Uterus (tissue), 4 donors: ENCODE data around the gene S1PR4. TPM values are rescaled to one million over a fixed set of nuclear protein-coding genes. Genes with fewer than 3 reads are reported as not detected.

Source experiments
- DNase-seq, 2 donors: peaks; one replicate each; pipeline ENCODE4 v3.0.0-alpha.2; 2019 to 2020
- H3K27ac ChIP-seq, 2 donors: fragments of 200-600 bp; sonication (generic); 1 replicate in 1 of 2; 2 replicates in 1 of 2; pipeline ENCODE4 v1.5.1; 2016 to 2018
- H3K27me3 ChIP-seq, 2 donors: fragments of 200-600 bp; sonication (generic); one replicate each; pipeline ENCODE4 v1.5.1; 2018 to 2019; ENCODE audit warnings: control low read depth in 1 of 2
- H3K36me3 ChIP-seq, 2 donors: fragments of 200-600 bp; sonication (generic); one replicate each; pipeline ENCODE4 v1.5.1; 2019; ENCODE audit warnings: control low read depth in 1 of 2
- H3K4me1 ChIP-seq, 2 donors: fragments of 200-600 bp; sonication (generic); one replicate each; pipeline ENCODE4 v1.5.1; 2018 to 2019; ENCODE audit warnings: control low read depth in 1 of 2
- H3K4me3 ChIP-seq, 2 donors: fragments of 200-600 bp; sonication (generic); 1 replicate in 1 of 2; 2 replicates in 1 of 2; pipeline ENCODE4 v1.5.1; 2018 to 2019; ENCODE audit warnings: mild to moderate bottlenecking in 1 of 2
- H3K9me3 ChIP-seq, 2 donors: fragments of 200-600 bp; sonication (generic); one replicate each; pipeline ENCODE4 v1.5.1; 2019; ENCODE audit warnings: control low read depth in 1 of 2
- POLR2A ChIP-seq, 2 donors: fragments of 450-650 bp; IDR thresholded peaks; one replicate each; pipeline ENCODE4 v1.6.1; 2016; ENCODE audit warnings: antibody characterized with exemption in 2 of 2, mild to moderate bottlenecking in 1 of 2, moderate library complexity in 1 of 2
- intact Hi-C: fragments of 100-400 bp; cut with DNase I; formaldehyde crosslinking; loops from one replicate; pipeline ENCODE4 v1.15.1; 2023; ENCODE audit warnings: low total_unique reads
- total RNA-seq, 4 donors: library from RNA; depleted of rRNA in 3 of 4; stranded (reverse); fragments of >200 nt in 3 of 4; gene quantifications; one replicate each; pipeline versions ENCODE4 v1.1.0 to v1.2.4, GENCODE V29; 2014 to 2023
- TF ChIP-seq, protein P1 (sequence below), 4 experiments: fragments of 200-600 bp in 2 of 4; fragments of 450-650 bp in 2 of 4; sonication (generic) in 2 of 4; IDR thresholded peaks; one replicate each; pipeline ENCODE4 v1.5.1; 2016 to 2019; ENCODE audit warnings: antibody characterized with exemption in 4 of 4, mild to moderate bottlenecking in 2 of 4, moderate library complexity in 1 of 4
- donor health status: DM: yes; HTN: yes; CAD: no.

The S1PR4 gene
- total RNA-seq, 4 donors from 2014 or later: 1.3 to 2.0 TPM; not detected in 2

DNA sequence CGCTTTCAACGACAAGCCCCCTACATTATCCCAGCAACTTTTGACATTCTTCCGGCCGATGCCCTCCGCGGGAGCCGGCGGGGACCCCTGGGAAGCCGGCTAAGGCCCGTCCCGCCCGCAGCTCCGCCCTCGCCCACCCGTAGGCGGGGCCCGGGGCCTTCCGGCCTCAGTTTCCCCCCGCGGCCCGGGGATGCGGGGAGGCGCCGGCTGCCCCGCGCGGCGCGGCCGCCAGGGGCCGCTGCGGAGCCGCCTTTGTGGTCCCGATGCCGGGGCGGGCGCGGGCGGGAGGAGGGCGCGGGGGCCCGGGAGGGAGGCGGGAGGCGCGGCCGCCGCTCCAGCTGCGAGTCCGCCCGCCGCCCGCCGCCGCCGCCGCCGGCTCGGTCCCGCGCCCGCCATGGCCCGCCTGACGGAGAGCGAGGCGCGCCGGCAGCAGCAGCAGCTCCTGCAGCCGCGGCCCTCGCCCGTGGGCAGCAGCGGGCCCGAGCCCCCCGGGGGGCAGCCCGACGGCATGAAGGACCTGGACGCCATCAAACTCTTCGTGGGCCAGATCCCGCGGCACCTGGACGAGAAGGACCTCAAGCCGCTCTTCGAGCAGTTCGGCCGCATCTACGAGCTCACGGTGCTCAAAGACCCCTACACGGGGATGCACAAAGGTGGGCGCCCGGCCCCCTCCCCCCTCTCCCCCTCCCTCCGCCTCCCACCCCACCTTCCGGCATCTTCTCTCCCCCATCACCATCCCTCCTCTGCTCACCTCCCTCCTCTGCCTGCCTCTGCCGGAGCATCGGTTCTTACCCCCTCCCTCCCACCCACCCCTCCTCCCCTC is 46.0 kb downstream of the S1PR4 start, which contains the start of gene CELF5:
Gene CELF5 (plus strand): TSS at position 316 of the 823 bp plus-strand sequence. CDS start 79 bp downstream, at position 395.
- no peak within 1 kb of the TSS for H3K4me3 ChIP-seq
- TF ChIP-seq, protein P1, sequence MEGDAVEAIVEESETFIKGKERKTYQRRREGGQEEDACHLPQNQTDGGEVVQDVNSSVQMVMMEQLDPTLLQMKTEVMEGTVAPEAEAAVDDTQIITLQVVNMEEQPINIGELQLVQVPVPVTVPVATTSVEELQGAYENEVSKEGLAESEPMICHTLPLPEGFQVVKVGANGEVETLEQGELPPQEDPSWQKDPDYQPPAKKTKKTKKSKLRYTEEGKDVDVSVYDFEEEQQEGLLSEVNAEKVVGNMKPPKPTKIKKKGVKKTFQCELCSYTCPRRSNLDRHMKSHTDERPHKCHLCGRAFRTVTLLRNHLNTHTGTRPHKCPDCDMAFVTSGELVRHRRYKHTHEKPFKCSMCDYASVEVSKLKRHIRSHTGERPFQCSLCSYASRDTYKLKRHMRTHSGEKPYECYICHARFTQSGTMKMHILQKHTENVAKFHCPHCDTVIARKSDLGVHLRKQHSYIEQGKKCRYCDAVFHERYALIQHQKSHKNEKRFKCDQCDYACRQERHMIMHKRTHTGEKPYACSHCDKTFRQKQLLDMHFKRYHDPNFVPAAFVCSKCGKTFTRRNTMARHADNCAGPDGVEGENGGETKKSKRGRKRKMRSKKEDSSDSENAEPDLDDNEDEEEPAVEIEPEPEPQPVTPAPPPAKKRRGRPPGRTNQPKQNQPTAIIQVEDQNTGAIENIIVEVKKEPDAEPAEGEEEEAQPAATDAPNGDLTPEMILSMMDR (IDR thresholded peaks at IDR 0.05): peak; percentile 15 to 72 (median 66)
- no peak for TF ChIP-seq POLR2A (IDR thresholded peaks at IDR 0.05)
- no peak within 1 kb of the TSS for H3K27ac ChIP-seq
- H3K36me3 ChIP-seq: no peaks in the 10 kb centered on the region
- intact Hi-C loops: no loop called here
- H3K27me3 ChIP-seq: peaks cover 6 to 11% of the 10 kb centered on the region in 2 donors
- peak in 1 of 2 donors; percentile 38 for DNase-seq
- H3K4me1 ChIP-seq: no peaks in the 10 kb centered on the region
- no peaks in the 10 kb centered on the region for H3K9me3 ChIP-seq

DNA sequence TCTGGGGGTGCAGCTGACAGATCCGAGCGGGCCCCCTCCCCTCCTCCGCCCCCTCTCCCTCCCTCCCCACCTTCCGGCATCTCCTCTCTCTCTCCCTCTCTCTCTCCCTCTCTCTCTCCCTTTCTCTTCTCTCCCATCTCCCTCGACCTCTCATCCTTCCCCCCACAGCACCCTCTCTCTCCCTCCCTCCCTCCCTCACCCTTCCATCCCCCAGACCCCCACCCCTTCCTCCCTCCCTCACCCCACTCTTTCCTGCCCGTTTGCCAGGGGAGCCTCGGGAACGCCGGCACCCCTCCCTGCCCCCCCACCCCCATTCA is 46.6 kb downstream of the S1PR4 start:
- H3K4me1 ChIP-seq: no peaks in the 10 kb centered on the region
- TF ChIP-seq, protein P1 (IDR thresholded peaks at IDR 0.05): no peak
- TF ChIP-seq POLR2A (IDR thresholded peaks at IDR 0.05): no peak
- intact Hi-C loops: no loop called here
- H3K27ac ChIP-seq: no peak overlapping the region
- no peaks in the 10 kb centered on the region for H3K9me3 ChIP-seq
- H3K4me3 ChIP-seq: no peak overlapping the region
- H3K36me3 ChIP-seq: no peaks in the 10 kb centered on the region
- H3K27me3 ChIP-seq: peaks cover 6 to 11% of the 10 kb centered on the region in 2 donors
- DNase-seq: no peak

DNA sequence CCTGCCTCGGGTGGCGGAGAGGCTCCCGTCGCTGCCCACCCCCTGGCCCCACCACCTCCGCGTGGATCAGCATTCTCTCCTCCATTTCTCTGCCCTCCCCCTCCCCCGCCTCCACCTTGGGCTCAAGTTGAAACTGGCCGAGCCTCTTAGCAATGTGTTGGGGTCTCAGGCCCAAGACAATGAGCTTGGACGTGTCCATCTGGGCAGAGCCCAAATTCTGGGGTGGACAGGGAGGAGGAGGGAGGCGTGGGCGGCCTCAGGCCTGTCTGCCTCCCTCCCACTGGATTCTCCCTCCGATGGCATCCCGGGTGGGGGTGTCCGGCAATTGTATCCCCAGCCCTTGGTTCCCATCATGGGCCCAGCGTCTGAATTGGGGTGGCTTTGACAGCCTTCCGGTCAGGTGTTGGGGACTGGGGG is 47.1 kb downstream of the S1PR4 start:
- intact Hi-C loops: no loop called here
- H3K27ac ChIP-seq: no peak overlapping the region

DNA sequence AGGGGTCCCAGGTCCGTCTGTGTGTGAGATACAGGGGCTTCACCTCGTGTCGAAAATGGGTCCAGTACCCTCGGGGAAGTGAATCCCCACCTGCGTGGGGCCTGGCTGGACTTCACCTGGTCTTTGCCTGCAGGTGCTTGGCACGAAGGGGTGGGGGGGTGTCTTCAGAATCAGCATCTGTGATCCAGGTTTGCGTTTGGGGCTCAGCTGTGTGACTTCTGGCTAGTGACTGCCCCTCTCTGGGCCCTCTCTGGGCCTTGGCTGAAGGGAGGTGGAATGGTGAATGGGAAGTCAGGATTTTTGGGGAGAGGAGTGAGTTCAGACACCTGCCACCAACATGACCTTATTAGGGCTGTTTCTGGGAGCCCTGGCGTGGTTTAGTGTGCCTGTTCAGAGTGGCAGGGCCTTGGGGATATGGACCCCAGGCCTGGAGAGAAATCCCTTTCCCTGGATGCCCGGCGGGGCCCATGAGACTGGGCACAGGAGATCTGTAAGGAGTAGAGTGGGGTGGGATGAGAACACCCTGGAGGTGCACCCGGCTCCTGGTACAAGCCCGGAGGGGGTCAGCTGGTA is 48.6 kb downstream of the S1PR4 start:
- TF ChIP-seq POLR2A (IDR thresholded peaks at IDR 0.05): no peak
- TF ChIP-seq, protein P1 (IDR thresholded peaks at IDR 0.05): no peak
- DNase-seq: no peak
- Histone ChIP-seq H3K9me3 (no peaks in the 10 kb centered on the region), H3K4me3 (no peak overlapping the region), H3K27ac (no peak overlapping the region), H3K36me3 (no peaks in the 10 kb centered on the region), H3K27me3 (peaks cover 6 to 11% of the 10 kb centered on the region in 2 donors), H3K4me1 (no peaks in the 10 kb centered on the region)
- intact Hi-C loops: no loop called here

More for the DNA sequence above, 47.1 kb downstream of the S1PR4 start:
- DNase-seq: no peak
- H3K9me3 ChIP-seq: no peaks in the 10 kb centered on the region
- no peak for TF ChIP-seq POLR2A (IDR thresholded peaks at IDR 0.05)
- TF ChIP-seq, protein P1 (IDR thresholded peaks at IDR 0.05): no peak
- H3K4me3 ChIP-seq: no peak overlapping the region
- H3K4me1 ChIP-seq: no peaks in the 10 kb centered on the region
- H3K27me3 ChIP-seq: peaks cover 6 to 11% of the 10 kb centered on the region in 2 donors
- no peaks in the 10 kb centered on the region for H3K36me3 ChIP-seq

DNA sequence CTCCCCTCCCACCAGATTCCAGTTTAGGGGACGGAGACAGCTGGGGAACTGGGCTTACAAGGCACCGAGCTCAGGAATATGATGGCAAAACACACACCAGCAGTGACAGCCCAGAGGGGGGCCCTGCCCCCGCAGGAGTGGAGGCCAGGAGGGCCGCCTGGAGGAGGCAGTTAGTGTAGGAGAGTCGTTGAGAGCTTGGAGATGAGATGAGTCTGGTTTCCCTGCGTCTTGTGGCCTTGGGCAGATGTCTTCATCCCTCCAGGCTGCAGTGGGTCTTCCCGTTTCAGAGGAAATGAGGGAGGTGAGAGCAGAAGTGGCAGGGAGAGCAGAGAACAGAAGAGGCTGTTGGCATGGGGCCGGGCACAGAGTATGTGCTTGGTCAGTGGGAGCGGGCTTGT is 50.8 kb downstream of the S1PR4 start:
- H3K4me3 ChIP-seq: no peak overlapping the region
- H3K9me3 ChIP-seq: no peaks in the 10 kb centered on the region
- intact Hi-C loops: no loop called here
- TF ChIP-seq, protein P1 (IDR thresholded peaks at IDR 0.05): no peak
- no peak for TF ChIP-seq POLR2A (IDR thresholded peaks at IDR 0.05)
- no peak for DNase-seq
- no peaks in the 10 kb centered on the region for H3K4me1 ChIP-seq
- H3K27ac ChIP-seq: no peak overlapping the region
- no peaks in the 10 kb centered on the region for H3K36me3 ChIP-seq
- H3K27me3 ChIP-seq: peaks cover 6 to 11% of the 10 kb centered on the region in 2 donors
